HG03342 (cell line): ENCODE results near the gene DDX3X.
"Not testable (repeated sequence)": the region's sequence is repeated elsewhere in the genome, so short reads cannot be mapped to it uniquely, and the experiment has no call there.

Source experiments
- ATAC-seq: cut with Tn5 transposase; IDR thresholded peaks from one replicate; pipeline ENCODE4 v1.9.1; 2021; ENCODE audit warnings: mild to moderate bottlenecking, moderate library complexity; ENCODE audit not compliant: unreplicated experiment

DDX3X gene

DNA sequence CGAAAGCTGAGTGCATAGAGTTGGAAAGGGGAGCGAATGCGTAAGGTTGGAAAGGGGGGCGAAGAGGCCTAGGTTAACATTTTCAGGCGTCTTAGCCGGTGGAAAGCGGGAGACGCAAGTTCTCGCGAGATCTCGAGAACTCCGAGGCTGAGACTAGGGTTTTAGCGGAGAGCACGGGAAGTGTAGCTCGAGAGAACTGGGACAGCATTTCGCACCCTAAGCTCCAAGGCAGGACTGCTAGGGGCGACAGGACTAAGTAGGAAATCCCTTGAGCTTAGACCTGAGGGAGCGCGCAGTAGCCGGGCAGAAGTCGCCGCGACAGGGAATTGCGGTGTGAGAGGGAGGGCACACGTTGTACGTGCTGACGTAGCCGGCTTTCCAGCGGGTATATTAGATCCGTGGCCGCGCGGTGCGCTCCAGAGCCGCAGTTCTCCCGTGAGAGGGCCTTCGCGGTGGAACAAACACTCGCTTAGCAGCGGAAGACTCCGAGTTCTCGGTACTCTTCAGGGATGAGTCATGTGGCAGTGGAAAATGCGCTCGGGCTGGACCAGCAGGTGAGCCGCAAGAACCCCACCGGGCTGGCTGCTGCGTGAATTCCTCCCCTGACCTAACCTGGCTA, at the start of gene DDX3X:
Gene DDX3X (plus strand): TSS at position 419 of the 619 bp plus-strand sequence. CDS start 91 bp downstream, at position 510.
- peak; percentile 44 for ATAC-seq

DNA sequence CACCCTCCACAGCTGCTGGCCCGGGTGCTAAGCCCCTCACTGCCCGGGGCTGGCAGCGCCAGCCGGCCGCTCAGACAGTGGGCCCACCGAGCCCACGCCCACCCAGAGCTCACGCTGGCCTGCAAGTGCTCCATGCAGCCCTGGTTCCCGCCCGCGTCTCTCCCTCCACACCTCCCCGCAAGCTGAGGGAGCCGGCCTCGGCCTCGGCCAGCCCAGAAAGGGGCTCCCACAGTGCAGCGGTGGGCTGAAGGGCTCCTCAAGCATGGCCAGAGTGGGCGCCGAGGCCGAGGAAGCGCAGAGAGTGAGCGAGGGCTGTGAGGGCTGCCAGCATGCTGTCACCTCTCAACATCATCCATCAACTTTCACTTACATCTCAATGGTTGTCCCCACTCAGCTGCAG, 48.0 kb upstream of the DDX3X start:
- ATAC-seq: not testable (repeated sequence)

DNA sequence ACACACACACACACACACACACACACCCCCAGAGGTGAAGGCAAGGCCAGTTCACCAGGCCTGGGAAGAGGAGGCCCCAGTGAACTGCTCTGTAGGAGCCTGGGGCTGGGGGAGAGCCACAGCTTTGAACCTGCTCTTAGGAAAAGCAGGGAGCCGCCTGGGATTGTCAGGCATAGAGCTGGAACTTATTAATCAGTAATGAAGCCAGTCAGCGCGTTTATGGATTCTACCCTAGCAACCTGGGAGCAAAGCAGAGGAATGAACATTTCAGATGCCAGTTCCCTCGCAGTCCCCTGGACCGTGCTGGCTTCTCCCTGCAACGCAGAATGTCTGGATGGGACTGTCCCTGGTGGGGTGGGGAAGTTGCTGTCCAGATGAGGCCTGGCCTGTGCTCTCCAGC, 45.3 kb upstream of the DDX3X start:
- no peak for ATAC-seq

DNA sequence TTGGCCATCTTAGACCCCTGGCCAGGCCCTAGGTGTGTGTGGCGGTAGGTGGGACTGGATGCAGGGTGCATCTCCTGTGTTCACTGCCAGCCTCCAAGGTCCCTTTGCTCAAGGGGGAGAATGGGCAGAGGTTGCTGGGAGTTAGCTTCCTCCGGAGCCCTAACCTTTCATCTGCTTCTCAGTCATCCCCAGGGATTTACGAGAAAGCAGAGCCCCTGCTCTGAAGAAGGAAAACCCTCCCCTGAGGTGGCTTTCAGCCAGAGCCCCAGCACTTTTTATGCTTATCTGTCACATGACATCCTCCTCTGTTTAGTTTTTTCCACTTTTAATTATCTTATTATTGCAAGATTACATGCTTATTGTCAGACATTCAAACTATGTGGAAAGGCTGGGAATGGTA, 44.9 kb upstream of the DDX3X start:
- no peak for ATAC-seq

DNA sequence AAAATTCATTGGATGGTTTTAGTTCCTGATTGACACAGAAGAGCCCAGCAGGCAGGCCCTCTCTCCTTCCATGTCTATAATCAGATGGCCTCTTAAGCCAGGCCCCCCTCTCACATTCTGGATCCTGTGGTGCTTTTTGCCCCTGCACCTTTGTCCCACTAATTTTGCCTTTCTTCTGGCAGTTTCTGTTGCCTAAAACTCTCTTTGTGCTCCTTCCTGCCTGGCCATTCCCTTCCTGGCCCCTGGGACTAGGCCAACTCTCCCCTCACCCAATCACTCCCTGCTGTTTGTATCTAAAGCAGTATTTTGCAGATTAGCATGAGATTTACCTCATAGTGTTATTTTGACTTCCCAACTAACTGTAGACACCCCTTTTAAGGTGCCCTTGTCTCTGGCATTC, 42.7 kb upstream of the DDX3X start:
- ATAC-seq: no peak

DNA sequence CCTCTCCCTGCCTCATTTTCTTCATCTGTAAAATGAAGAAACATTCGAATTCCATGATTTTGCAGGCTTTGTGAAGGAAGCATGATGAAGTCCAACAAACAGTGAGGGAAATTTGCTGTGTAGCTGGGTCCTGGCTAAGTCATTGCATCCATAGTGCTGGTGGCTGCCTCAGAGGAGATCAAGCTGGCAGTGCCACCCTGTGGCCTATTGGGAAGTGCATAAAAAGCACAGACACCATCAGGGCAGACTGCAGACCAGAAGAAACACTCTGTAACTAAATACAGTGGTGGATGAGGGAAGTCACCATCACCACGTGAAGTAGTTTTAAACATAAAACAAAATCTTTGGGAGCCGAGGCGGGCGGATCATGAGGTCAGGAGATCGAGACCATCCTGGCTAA, 40.7 kb upstream of the DDX3X start:
- no peak for ATAC-seq

DNA sequence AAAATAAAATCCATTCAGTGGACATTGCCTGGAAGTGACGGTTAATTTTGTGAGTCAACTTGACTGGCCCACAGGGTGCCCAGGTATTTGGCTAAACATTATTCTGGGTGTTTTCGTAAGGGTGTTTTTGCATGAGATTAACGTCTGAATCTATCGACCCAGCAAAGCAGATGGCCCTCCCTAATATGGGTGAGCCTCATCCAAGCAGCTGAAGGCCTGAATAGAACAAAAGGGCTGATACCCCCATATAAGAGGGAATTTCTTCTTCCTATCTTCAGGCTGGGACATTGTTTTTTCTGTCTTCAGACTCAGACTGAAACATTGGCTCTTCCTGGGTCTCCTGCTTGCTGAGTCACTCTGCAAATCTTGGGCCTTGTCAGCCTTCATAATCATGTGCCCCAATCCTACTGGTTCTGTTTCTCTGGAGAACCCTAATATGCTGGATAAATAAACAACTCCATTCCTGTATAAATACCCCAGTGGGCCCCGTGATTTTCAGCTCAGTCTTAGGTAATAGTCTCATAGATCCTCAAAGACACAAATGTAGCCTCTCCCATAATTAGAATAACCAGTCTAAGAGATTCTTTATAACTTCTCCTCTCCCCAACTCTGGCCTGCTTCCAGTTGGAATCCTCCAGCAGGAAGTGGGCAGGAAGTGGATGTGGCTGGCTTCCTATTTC, 33.1 kb upstream of the DDX3X start:
- ATAC-seq: no peak

DNA sequence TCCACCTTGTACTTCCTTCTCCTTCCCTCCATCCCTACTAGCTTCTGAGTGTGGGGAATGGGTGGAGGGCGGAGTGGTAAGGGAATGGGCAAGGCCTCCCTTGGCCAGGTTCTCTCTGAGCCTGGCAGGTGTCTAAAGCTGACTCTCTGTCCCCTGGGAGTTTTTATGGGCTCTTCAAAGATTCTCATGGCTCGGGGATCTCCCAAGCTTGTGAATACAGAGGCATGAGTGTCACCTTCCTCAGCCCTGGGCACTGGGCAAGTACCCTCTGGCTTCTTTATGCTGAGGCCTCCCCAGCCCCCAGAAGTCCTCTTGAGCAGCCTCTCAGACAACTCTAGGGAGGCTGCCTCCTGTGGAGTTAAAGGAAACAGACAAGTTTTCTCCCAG, 32.5 kb upstream of the DDX3X start:
- no peak for ATAC-seq

DNA sequence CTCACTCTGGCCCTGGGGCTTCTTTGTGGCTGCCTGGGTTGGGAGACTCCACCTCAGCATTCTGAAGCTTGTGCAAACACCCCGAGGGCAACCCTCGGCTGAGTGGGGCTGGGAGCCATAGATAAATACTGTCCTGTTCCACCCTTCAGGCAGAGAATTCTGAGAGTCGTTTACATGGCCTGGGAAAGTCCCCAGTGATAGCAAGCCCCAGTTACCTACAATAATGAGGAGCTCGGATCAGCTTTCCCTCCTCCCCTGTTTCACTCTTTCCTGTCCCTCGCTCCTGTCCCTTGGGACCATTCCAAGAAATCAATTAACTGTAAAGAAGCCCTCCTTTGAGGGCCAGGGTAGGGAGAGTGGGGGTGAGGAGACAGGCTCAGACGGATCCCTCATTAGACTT, 31.6 kb upstream of the DDX3X start:
- no peak for ATAC-seq

DNA sequence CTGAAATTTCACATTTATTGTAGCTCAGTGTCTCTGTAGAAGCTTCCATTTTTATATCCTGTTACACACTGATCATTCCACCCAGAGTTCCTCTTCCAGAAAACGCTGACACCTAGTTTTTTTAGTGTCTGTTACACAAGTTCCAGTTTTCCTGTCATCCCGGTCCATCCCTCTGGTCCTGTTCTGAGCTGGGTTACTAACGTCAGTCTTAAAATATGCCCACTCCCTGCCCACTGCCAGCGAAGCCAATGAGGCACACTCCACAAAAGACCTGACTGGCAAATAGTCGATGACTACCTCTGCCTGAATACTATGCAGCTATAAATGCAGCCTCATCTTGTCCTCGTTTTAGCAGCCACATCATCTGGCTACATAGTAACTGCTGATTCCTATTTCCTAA, 30.9 kb upstream of the DDX3X start:
- no peak for ATAC-seq

DNA sequence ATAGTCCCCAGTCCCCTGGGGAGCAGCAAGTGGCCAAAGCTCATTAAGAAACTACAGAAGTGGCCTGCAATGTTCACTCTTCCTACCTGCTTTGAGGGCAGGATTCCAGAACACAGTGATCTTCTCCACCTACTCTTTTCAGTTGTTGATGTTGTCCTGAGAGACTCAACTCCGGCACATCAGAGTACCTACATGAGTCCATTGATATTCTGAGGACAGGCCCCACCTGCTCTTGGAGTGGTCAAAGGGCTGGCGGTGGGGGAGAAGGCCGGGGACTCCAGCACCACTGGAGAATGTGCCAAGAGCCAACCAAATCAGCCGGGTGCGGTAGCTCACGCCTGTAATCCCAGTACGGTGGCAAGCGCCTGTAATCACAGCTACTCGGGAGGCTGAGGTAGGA, 29.8 kb upstream of the DDX3X start:
- ATAC-seq: no peak

DNA sequence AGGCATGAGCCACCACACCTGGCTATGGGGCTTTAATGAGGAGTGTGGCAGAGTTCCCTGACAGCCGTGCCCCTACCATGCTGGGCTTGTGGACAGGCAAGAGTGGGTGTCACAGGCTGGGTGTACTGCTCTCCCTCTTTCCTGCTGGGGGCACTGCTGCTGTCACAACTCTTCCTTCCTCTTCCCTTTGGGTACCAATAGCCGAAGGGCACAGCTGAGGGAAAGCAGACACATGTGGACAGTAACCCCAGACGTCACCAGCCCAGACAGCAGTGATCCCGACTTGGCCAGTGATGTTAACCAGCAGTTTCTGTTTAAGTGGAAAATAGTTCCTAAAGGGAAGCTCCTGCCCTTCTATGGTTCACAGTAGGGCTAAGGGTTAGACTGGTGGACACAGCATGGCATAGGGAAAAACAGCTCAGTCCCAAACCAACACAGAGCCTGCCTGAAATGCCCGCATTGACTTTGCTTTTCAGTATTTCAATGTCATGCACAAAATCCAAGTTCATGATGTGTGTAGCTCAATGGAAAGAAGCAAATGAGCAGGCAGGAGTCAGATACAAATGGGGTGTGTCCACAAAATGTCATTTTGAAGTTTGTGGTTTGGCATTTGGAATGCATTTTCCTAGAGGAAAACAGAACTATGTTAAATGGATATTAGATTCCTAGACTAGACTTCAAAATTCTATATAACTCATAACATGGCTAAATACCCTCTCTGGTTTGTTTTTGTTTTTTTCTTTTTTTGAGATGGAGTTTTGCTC, 24.9 kb upstream of the DDX3X start:
- ATAC-seq: no peak

DNA sequence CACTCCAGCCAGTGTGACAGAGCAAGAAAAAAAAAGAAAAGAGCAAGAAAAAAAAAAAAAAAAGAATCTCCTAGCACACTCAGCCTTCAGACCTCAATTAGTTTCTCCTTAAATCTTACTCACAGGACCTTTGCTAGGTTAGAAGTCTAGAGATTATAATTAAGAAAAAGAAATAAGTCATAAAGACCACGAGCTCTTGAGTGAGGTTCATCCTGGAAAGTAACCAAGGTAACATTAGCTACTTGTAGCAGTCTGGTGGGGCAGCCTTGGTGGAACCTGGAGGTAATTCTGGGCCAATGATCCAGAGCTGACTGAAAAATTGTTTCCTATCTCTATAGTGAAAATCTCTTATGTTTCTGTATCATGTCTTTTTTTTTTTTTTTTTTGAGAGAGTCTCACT, 21.2 kb upstream of the DDX3X start:
- ATAC-seq: no peak

DNA sequence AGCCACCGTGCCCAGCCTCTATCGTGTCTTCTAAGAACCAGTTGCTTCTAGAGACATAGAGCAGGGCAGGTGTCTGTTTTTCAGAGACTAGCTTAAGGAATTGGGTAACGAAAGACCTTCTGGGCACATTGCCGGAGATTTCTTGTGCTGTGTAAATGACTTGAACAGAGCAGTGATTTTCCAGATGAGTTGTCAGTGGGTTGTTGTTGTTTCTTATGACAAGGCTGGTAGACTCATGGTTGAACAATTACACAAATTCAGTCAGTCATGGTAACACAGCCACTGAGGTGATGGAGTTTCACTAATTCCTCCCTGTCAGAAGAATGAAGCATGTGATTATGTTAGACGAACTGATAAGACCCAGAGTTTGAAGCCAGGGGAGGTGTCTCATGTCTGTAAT, 20.5 kb upstream of the DDX3X start:
- no peak for ATAC-seq

DNA sequence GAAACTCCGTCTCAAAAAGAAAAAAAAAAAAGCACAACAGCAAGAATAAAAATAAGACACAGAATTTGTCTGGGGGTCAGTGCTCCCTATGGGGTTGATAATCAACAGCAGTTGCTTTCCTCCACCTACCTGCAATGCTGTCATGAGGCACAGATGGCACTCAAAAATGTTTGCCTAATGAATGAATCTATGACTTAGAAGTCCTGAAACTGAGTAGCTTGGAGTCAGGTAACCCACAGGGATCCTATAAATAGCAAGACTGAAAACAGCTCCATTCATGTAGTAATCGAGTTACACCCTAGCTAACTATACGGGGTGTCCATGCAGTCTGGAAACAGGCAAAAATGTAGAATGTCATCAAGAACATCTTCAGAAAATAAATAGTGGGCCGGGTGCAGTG, 19.8 kb upstream of the DDX3X start:
- no peak for ATAC-seq

DNA sequence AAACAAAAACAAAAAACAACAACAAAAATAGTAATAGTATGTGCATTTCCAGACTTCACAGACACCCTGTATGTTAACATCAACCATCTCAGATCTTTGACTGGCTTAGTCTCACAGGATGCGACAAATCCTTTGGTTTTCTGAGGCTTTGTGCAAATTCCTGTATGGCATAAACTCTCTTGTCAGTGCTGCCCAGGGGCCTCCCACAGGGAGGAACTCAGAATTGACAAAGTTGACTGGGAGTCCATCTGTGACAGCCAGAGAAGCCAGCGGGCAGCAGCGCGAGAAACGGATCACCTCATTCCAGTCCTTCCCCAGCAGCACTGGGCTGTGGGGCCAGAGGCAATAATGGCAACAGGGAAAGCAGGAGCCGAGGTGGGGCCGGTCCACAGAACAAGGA, 19.1 kb upstream of the DDX3X start:
- no peak for ATAC-seq

DNA sequence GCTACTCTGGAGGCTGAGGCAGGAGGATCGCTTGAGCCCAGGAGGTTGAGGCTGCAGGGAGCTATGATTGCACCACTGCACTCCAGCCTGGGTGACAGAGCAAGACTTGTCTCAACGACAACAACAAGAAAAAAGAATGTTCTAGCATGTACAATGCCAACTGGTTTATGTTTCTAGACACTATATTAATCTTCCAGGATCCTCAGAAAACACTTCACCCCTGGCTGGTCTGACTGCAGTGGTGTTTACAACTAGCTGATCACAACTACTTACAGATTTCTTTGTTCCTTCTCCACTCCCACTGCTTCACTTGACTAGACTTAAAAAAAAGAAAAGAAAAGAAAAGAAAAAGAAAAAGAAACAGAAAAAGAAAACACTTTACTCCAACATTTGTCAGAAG, 17.7 kb upstream of the DDX3X start:
- ATAC-seq: not testable (repeated sequence)

DNA sequence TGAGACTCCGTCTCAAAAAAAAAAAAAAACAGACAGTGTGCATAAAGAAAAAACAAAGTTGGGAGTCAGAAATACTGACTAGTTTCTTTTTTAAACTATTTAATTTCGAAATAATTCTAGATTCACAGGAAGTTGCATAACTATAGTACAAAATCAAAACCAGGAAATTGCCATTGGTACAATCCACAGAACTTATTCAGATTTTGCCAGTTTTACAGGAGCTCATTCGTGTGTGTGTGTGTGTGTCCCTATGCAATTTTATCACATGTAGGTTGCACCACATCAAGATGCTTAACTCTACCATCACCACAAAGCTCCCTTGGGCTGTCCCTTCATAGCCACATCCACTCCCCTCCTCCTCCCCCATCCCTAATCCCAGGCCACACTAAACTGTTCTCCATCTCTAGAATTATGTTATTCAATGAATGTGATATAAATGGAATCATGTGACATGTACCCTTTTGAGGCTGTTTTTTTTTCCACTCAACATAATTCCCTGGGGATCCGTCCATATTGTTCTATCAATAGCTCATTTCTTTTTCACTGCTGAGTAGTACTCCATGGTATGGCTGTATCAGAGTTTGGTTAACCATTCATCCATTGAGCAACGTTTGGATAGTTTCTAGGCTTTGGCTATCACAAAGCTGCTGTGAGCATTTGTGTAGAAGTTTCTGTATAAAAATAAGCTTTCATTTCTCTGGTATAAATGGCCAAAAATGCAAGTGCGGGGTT, 16.3 kb upstream of the DDX3X start:
- no peak for ATAC-seq

DNA sequence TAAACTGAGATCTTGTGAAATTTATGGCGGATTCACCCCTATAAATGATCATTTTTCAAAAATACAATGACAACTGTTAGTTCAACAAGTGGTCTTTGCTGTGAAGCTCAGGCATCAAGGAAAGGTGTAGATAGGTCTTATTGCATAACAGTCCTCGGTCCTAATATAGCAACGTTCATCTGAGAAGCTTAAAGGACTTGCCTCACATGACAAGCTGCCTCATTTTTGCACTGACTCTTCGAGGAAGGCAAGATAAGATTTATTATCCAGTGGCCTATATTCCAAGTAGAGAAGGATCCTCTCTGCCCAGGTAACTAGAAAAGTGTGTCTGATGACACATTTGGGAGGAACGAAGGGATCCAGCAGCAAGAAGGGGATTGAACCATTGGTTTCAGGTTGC, 13.6 kb upstream of the DDX3X start:
- no peak for ATAC-seq

DNA sequence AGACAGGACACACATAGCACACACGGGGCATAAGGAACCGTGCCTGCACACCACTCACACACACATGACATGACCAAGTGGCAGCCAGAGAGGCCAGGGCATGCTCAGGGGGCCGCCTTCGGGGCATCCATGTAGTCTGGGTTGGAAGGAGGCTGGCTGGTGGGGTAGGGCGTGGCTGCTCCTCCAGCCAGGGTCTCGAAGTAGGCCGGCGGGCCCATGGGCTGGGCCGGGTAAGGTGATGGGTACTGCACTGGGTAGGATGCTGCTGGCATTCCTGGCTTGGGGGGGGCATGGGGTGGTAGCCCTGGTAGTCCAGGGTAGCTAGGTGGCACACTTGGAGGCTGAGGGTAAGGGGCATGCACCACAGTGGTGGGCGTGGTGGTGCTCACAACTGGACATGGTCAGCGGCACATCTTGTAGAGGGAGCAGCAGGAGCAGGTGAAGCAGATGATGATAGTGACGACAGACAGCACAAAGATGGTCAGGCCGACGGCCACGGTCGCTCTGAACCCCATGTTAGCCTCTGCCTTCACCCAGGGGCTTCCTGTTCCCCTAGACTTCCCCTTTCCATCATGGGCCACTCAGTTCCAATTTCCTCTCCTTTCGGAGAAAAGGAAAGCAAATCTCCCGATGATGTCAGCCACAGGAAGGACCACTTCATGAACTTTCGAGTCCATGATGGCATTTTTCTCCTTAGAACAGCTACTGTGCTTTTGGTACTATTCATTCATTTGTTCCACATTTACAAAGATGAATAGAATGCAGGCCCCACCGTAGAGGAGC, 10.9 kb upstream of the DDX3X start:
- ATAC-seq: no peak

DNA sequence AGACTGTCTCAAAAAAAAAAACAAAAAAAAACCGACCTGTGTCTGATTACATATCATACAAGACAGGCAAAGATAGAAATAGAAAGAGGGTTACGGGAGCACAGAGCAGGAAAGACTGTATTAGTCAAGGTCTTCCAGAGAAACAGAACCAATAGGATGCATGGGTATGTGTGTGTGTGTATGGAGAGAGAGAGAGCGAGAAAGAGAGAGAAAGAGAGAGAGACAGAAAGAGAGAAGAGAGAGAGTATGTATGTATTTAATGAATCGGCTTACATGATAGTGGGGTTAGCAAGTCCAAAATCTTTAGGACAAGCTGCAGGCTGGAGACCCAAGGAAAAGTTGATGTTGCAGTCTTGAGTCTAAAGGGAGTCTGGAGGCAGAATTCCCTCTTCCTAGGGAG, 7.5 kb upstream of the DDX3X start:
- ATAC-seq: no peak
